Measurements from ENCODE around the gene SPEM2. TPM values are rescaled to one million over a fixed set of nuclear protein-coding genes. Genes with fewer than 3 reads are reported as not detected.
A peak's percentile ranks its signal among the peaks of the same experiment; 100 is the strongest.

SPEM2 gene
- polyA plus RNA-seq, 1 of the 3 experiments (the other 2 are of a cell fraction) = not detected

- H3F3A ChIP-seq (replicated peaks; ENCODE audit: insufficient read depth) = peaks cover 14% of the 10 kb centered on the region
- peak overlapping the region; percentile 76 to 88 for H3K27ac ChIP-seq (ENCODE audit: low read depth in 2 of 2, low read length in 1 of 2)
- H3K4me2 ChIP-seq = peak overlapping the region; percentile 100
- no peaks in the 10 kb centered on the region for H3K27me3 ChIP-seq (ENCODE audit: insufficient read depth)
- POLR2A ChIA-PET = interaction anchor here (1.0 kb wide), 1 partner anchor 282 kb away, joined by 3 read pairs; the partner anchor contains the start of gene TP53
- peaks cover 5 to 21% of the 10 kb centered on the region in 2 experiments; a peak in 2 of 4 replicates for H3K4me1 ChIP-seq (ENCODE audit: control insufficient read depth in 1 of 2, insufficient read depth in 2 of 2, low read depth in 1 of 2, low read length in 1 of 2)
- H3K4me3 ChIP-seq (ENCODE audit: low read depth in 2 of 2, low read length in 1 of 2) = peak overlapping the region; percentile 78 to 91
- CTCF ChIA-PET = interaction anchor here (0.6 to 4.9 kb wide), 9 partner anchors 9 to 262 kb away, joined by 3 to 28 read pairs (median 4); partner anchors contain the start of gene TMEM95
- peak overlapping the region; percentile 31; the same call in 1 of the 2 replicates for H2AFZ ChIP-seq (ENCODE audit: low read depth)
- H4K20me1 ChIP-seq (ENCODE audit: insufficient read depth) = peaks cover 11% of the 10 kb centered on the region; the same call in 1 of the 2 replicates
- H3K9me2 ChIP-seq = no peaks in the 10 kb centered on the region
- peak; percentile 78 for DNase-seq
- TF ChIP-seq RXRA (IDR thresholded peaks at IDR 0.05; ENCODE audit: borderline replicate concordance, low read depth) = no peak
- no peak for TF ChIP-seq USF2 (IDR thresholded peaks at IDR 0.05; ENCODE audit: borderline replicate concordance, low read depth, low read length)
- TF ChIP-seq RCOR1 (IDR thresholded peaks at IDR 0.05; ENCODE audit: low read length) = no peak
- no peak for TF ChIP-seq MAX (IDR thresholded peaks at IDR 0.05; ENCODE audit: low read depth)
- no peak for TF ChIP-seq TAF1 (IDR thresholded peaks at IDR 0.05; ENCODE audit: borderline replicate concordance, low read depth, low read length)
- no peak for TF ChIP-seq SIN3A (IDR thresholded peaks at IDR 0.05; ENCODE audit: borderline replicate concordance, low read depth, low read length)
- no peak for TF ChIP-seq CTCF (IDR thresholded peaks at IDR 0.05)
- no peak for TF ChIP-seq JUND (IDR thresholded peaks at IDR 0.05)
- TF ChIP-seq NRF1 (IDR thresholded peaks at IDR 0.05; ENCODE audit: low read depth, low read length) = no peak
- 7% methylated on average over 15 of the region's 38 CpGs for WGBS (ENCODE audit: low lambda C conversion rate)
- peaks cover 49% of the 10 kb centered on the region for H3K79me2 ChIP-seq (ENCODE audit: insufficient read depth)
- H3K9me3 ChIP-seq = no peaks in the 10 kb centered on the region
- H3K36me3 ChIP-seq (replicated peaks in 1 of 2; ENCODE audit: control insufficient read depth in 1 of 2, insufficient read depth in 2 of 2, low read length in 1 of 2) = peaks cover 16 to 18% of the 10 kb centered on the region in 2 experiments
- H3K9ac ChIP-seq = peak overlapping the region; percentile 94
These were observed 19.8 kb upstream of the SPEM2 start for GRCh38 chr17:7405350-7406234.

GRCh38 chr17:7406235-7406825 lies 19.1 kb upstream of the SPEM2 start:
- H3K4me1 ChIP-seq (ENCODE audit: control insufficient read depth in 1 of 2, insufficient read depth in 2 of 2, low read depth in 1 of 2, low read length in 1 of 2) = peaks cover 5 to 21% of the 10 kb centered on the region in 2 experiments; a peak in 2 of 4 replicates
- H3K4me3 ChIP-seq (ENCODE audit: low read depth in 2 of 2, low read length in 1 of 2) = peak overlapping the region; percentile 78 to 91
- peaks cover 14% of the 10 kb centered on the region for H3F3A ChIP-seq (replicated peaks; ENCODE audit: insufficient read depth)
- ChIA-PET CTCF (interaction anchor here (0.7 to 4.9 kb wide), 8 partner anchors 10 to 155 kb away, joined by 3 to 28 read pairs (median 4); partner anchors contain the start of genes SENP3 and TMEM95), POLR2A (interaction anchor here (1.0 kb wide), 1 partner anchor 281 kb away, joined by 3 read pairs; the partner anchor contains the start of gene TP53)
- H2AFZ ChIP-seq (ENCODE audit: low read depth) = no peak overlapping the region
- H3K9ac ChIP-seq = peak overlapping the region; percentile 94
- H3K36me3 ChIP-seq (replicated peaks in 1 of 2; ENCODE audit: control insufficient read depth in 1 of 2, insufficient read depth in 2 of 2, low read length in 1 of 2) = peaks cover 14 to 20% of the 10 kb centered on the region in 2 experiments
- no peak for DNase-seq
- peaks cover 11% of the 10 kb centered on the region; the same call in 1 of the 2 replicates for H4K20me1 ChIP-seq (ENCODE audit: insufficient read depth)
- H3K27ac ChIP-seq (ENCODE audit: low read depth in 2 of 2, low read length in 1 of 2) = peak overlapping the region in 1 of 2 experiments; percentile 88; a peak in 2 of 4 replicates
- peaks cover 45% of the 10 kb centered on the region for H3K79me2 ChIP-seq (ENCODE audit: insufficient read depth)
- WGBS (ENCODE audit: low lambda C conversion rate) = 35% methylated on average over 12 of the region's 12 CpGs
- no peaks in the 10 kb centered on the region for H3K27me3 ChIP-seq (ENCODE audit: insufficient read depth)
- H3K4me2 ChIP-seq = peak overlapping the region; percentile 100
- no peaks in the 10 kb centered on the region for H3K9me2 ChIP-seq
- no peaks in the 10 kb centered on the region for H3K9me3 ChIP-seq
- no peak for TF ChIP-seq FOXJ3 (CRISPR knock-in tag; IDR thresholded peaks at IDR 0.05)
- no peak for TF ChIP-seq JUND (IDR thresholded peaks at IDR 0.05)
- TF ChIP-seq RCOR1 (IDR thresholded peaks at IDR 0.05; ENCODE audit: low read length) = no peak
- no peak for TF ChIP-seq SIN3A (IDR thresholded peaks at IDR 0.05; ENCODE audit: borderline replicate concordance, low read depth, low read length)
- TF ChIP-seq REST (IDR thresholded peaks at IDR 0.05; ENCODE audit: low read depth, low read length) = no peak
- TF ChIP-seq FOXM1 (IDR thresholded peaks at IDR 0.05; ENCODE audit: low read depth) = no peak
- no peak for TF ChIP-seq ELF1 (IDR thresholded peaks at IDR 0.05)
- TF ChIP-seq RAD21 (IDR thresholded peaks at IDR 0.05; ENCODE audit: low read length) = no peak
- TF ChIP-seq NRF1 (IDR thresholded peaks at IDR 0.05; ENCODE audit: low read depth, low read length) = no peak
- TF ChIP-seq CHD2 (IDR thresholded peaks at IDR 0.05; ENCODE audit: low read length, partially characterized antibody) = no peak
- no peak for TF ChIP-seq MEF2A (IDR thresholded peaks at IDR 0.05; ENCODE audit: borderline replicate concordance, low read depth)
